HL-60 (cell line): ENCODE measurements around the gene KCNQ1.

ENCODE experiments used
- DNase-seq, 2 experiments: peaks; one replicate each; pipeline ENCODE4 v3.0.0-alpha.2; 2010 to 2020; ENCODE audit warnings: low read depth in 1 of 2, low spot score in 1 of 2
- H3K27ac ChIP-seq: fragments of 250-450 bp; sonication (Bioruptor Pico); replicated peaks from 2 replicates; pipeline ENCODE4 v1.5.1; 2020; ENCODE audit warnings: mild to moderate bottlenecking, moderate library complexity
- H3K27me3 ChIP-seq: fragments of 250-450 bp; sonication (Bioruptor Pico); 2 replicates; pipeline ENCODE4 v1.5.1; 2021; ENCODE audit warnings: mild to moderate bottlenecking, moderate library complexity; ENCODE audit not compliant: insufficient read depth, poor library complexity, severe bottlenecking
- H3K4me3 ChIP-seq: replicated peaks from 2 replicates; pipeline ENCODE4 v1.5.1; 2011; ENCODE audit warnings: mild to moderate bottlenecking, control low read depth, low read length; ENCODE audit not compliant: insufficient read depth
- CTCF ChIP-seq: IDR thresholded peaks from one replicate; pipeline ENCODE4 v1.5.1; 2011; ENCODE audit warnings: low read length, control low read depth, inconsistent platforms; ENCODE audit not compliant: insufficient read depth
- GABPA ChIP-seq: IDR thresholded peaks from 2 replicates; pipeline ENCODE4 v1.6.1; 2012; ENCODE audit warnings: low read depth
- POLR2AphosphoS5 ChIP-seq: IDR thresholded peaks from 2 replicates; pipeline ENCODE4 v1.6.1; 2012; ENCODE audit warnings: low read depth
- REST ChIP-seq: IDR thresholded peaks from 2 replicates; pipeline ENCODE4 v1.6.1; 2012; ENCODE audit warnings: low read depth; ENCODE audit not compliant: insufficient replicate concordance
- SPI1 ChIP-seq: IDR thresholded peaks from 2 replicates; pipeline ENCODE4 v1.6.1; 2012; ENCODE audit warnings: low read depth, mild to moderate bottlenecking, borderline replicate concordance

The KCNQ1 gene

GRCh38 chr11:2853997-2854560 lies 409.3 kb downstream of the KCNQ1 start:
- TF ChIP-seq CTCF (no peak), REST (no peak), GABPA (no peak), SPI1 (no peak), POLR2AphosphoS5 (no peak)
- no peaks in the 10 kb centered on the region for H3K27me3 ChIP-seq
- DNase-seq, result no peak
- H3K4me3 ChIP-seq, result no peak overlapping the region
- H3K27ac ChIP-seq, result no peak overlapping the region

DNA sequence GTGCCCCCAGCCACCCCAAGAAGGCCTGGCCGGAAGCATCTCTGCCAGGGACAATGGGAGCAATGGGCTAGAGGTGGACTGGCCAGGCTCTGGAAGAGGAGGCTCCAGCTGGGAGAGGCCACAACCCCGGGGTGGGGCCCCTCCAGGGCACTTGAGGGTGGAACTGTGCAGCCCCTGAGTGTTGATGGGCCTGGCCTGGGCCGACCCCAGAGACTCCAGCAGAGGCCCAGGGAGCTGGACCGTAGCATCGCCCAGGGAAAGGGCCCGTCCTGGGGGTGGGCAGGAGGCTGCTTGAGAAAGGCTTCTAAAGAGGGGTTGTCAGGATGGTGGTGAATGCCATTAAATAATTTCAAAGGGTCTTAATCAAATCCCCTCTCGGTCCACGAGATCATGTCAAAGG lies 410.4 kb downstream of the KCNQ1 start:
- Histone ChIP-seq H3K4me3 (no peak overlapping the region), H3K27me3 (no peaks in the 10 kb centered on the region), H3K27ac (no peak overlapping the region)
- no peak for TF ChIP-seq SPI1
- TF ChIP-seq POLR2AphosphoS5, result no peak
- TF ChIP-seq CTCF, result no peak
- TF ChIP-seq GABPA, result no peak
- no peak for TF ChIP-seq REST
- DNase-seq, result no peak

GRCh38 chr11:2857276-2857675 lies 412.5 kb downstream of the KCNQ1 start:
- Histone ChIP-seq H3K27me3 (peaks cover 11% of the 10 kb centered on the region), H3K4me3 (no peak overlapping the region), H3K27ac (no peak overlapping the region)
- TF ChIP-seq REST (no peak), CTCF (no peak), POLR2AphosphoS5 (no peak), GABPA (no peak), SPI1 (no peak)
- DNase-seq, result no peak
